Measurements from ENCODE around the gene SERINC2.
"Not testable (repeated sequence)": the region's sequence is repeated elsewhere in the genome, so short reads cannot be mapped to it uniquely, and the experiment has no call there.

The SERINC2 gene

DNA sequence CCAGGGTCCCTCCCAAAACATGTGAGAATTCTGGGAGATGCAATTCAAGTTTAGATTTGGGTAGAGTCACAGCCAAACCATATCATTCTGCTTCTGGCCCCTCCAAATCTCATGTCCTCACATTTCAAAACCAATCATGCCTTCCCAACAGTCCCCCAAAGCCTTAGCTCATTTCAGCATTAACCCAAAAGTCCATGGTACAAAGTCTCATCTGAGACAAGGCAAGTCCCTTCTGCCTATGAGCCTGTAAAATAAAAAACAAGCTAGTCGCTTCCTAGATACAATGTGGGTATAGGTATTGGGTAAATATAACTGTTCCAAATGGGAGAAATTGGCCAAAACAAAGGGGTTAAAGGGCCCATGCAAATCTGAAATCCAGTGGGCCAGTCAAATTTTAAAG lies 59.7 kb downstream of the SERINC2 start:
- not testable (repeated sequence) for DNase-seq

DNA sequence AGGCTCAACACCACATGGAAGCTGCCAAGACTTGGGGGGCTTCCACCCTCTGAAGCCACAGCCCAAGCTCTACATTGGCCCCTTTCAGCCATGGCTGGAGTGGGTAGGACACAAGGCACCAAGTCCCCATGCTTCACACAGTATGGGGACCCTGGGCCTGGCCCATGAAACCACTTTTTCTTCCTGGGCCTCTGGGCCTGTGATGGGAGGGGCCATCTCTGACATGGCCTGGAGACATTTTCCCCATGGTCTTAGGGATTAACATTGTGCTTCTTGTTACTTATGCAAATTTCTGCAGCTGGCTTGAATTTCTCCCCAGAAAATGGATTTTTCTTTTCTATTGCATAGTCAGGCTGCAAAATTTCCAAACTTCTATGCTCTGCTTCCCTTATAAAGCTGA lies 60.5 kb downstream of the SERINC2 start:
- not testable (repeated sequence) for DNase-seq

DNA sequence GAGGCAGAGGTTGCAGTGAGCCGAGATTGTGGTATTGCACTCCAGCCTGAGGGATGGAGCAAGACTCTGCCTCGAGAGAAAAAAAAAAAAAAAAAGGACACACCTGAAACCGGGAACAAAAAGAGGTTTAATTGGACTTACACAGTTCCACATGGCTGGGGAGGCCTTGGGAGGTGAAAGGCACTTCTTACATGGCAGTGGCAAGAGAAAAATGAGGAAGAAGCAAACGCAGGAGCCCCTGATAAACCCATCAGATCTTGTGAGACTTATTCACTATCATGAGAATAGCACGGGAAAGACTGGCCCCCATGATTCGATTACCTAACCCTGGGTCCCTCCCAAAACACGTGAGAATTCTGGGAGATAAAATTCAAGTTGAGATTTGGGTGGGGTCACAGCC lies 61.6 kb downstream of the SERINC2 start:
- not testable (repeated sequence) for DNase-seq

DNA sequence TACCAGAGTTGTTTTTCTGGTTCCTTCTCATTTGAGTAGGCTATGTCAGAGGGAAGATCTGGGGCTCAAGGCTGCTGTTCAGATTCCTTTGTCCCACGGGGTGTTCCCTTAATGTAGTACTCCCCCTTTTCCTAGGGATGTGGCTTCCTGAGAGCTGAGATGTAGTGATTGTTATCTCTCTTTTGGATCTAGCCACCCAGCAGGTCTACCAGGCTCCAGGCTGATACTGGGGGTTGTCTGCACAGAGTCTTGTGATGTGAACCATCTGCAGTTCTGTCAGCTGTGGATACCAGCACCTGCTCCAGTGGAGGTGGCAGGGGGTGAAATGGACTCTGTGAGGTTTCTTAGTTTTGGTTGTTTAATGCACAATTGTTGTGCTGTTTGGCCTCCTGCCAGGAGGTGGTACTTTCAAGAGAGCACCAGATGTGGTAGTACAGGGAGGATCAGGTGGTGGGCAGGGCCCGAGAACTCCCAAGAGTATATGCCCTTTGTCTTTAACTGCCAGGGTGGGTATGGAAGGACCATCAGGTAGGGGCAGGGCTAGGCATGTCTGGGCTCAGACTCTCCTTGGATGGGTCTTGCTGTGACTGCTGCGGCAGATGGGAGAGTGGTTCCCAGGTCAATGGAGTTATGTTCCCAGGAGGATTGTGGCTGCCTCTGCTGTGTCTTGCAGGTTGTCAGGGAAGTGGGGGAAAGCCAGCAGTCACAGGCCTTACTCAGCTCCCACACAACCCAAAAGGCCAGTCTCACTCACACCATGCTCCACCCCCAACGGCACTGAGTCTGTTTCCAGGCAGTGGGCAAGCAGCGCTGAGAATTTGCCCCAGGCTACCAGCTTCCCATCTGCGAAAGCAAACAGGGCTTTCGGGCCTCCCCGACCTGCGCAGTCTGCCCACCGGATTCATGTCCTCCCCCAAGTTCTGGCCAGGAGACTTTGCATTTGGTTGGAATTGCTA lies 64.2 kb downstream of the SERINC2 start:
- DNase-seq, result no peak

- no peak for DNase-seq
Measured at GRCh38 chr1:31478167-31478566, 65.2 kb downstream of the SERINC2 start.

DNA sequence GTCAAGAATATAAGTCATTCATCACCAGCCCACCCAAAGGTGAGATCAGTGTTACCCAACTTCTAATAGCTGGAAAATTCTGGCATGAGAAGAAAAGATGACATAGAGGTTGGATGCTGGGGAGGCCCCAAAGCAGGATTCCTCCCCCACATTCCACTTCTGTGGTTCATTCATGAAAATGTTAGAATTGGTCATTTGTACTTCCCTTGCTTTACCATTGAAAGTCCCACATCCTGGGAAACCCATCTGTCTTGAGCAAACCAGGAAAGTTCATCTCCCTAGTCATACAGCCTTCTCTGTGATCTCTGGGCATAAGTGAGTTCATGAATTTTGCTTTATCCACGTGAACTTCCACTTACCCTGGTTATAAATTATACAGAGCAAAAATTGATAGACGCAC lies 66.8 kb downstream of the SERINC2 start:
- DNase-seq, result no peak

DNA sequence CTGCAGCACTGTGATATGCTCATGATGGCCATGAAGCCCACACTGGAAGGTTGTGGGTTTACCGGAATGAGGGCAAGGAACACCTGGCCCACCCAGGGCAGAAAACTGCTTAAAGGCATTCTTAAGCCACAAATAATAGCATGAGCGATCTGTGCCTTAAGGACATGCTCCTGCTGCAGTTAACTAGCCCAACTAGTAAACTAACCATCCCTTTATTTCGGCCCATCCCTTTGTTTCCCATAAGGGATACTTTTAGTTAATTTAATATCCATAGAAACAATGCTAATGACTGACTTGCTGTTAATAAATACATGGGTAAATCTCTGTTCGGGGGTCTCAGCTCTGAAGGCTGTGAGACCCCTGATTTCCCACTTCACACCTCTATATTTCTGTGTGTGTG lies 67.4 kb downstream of the SERINC2 start:
- DNase-seq, result not testable (repeated sequence)

- no peak for DNase-seq
Measured at GRCh38 chr1:31482482-31483011, 69.5 kb downstream of the SERINC2 start.

- DNase-seq, result no peak
Measured at GRCh38 chr1:31483012-31483946, 70.3 kb downstream of the SERINC2 start.

Data from central memory CD4-positive, alpha-beta T cell (primary cell).